IPS DF 6.9 (cell line): ENCODE data around the gene AVPI1.

Experiments used
- DNase-seq: peaks from one replicate; pipeline ENCODE4 v3.0.0-alpha.2; 2013; ENCODE audit warnings: low read depth, low spot score
- H3K27ac ChIP-seq: one replicate; pipeline ENCODE4 v1.5.1; 2013; ENCODE audit warnings: low read length, control low read depth
- H3K27me3 ChIP-seq: 2 replicates; pipeline ENCODE4 v1.6.1; 2013; ENCODE audit warnings: mild to moderate bottlenecking, low read length; ENCODE audit not compliant: control insufficient read depth, insufficient read depth
- H3K36me3 ChIP-seq: 2 replicates; pipeline ENCODE4 v1.6.1; 2013; ENCODE audit warnings: low read length; ENCODE audit not compliant: control insufficient read depth, insufficient read depth
- H3K4me1 ChIP-seq: 2 replicates; pipeline ENCODE4 v1.6.1; 2013; ENCODE audit warnings: low read length; ENCODE audit not compliant: control insufficient read depth, insufficient read depth
- H3K4me3 ChIP-seq: 2 replicates; pipeline ENCODE4 v1.5.1; 2013; ENCODE audit warnings: mild to moderate bottlenecking, low read length
- H3K9me3 ChIP-seq: 2 replicates; pipeline ENCODE4 v1.6.1; 2013; ENCODE audit warnings: low read length, inconsistent platforms; ENCODE audit not compliant: control insufficient read depth, insufficient read depth
- WGBS: extraction: QIAGEN DNeasy Blood & Tissue Kit; methylation state at CpG from one replicate; pipeline ENCODE4 v1.1.7; 2013; ENCODE audit warnings: mixed read lengths, missing lambda C conversion rate; ENCODE audit not compliant: insufficient read length, insufficient coverage; 5-methylcytosine and 5-hydroxymethylcytosine counted together

AVPI1 gene

GRCh38 chr10:97721871-97722780 is 35.1 kb upstream of the AVPI1 start:
- H3K27ac ChIP-seq: no peak overlapping the region
- WGBS: no CpG with 5 or more reads among the region's 12 CpGs
- H3K4me3 ChIP-seq: no peak overlapping the region
- no peaks in the 10 kb centered on the region for H3K27me3 ChIP-seq
- H3K4me1 ChIP-seq: peaks cover 4% of the 10 kb centered on the region
- H3K36me3 ChIP-seq: no peaks in the 10 kb centered on the region
- H3K9me3 ChIP-seq: no peaks in the 10 kb centered on the region
- DNase-seq: no peak

- no CpG with 5 or more reads among the region's 2 CpGs for WGBS
- DNase-seq: no peak
- no peaks in the 10 kb centered on the region for H3K9me3 ChIP-seq
- H3K4me1 ChIP-seq: peaks cover 6% of the 10 kb centered on the region
- H3K4me3 ChIP-seq: no peak overlapping the region
- no peaks in the 10 kb centered on the region for H3K27me3 ChIP-seq
- no peak overlapping the region for H3K27ac ChIP-seq
- no peaks in the 10 kb centered on the region for H3K36me3 ChIP-seq
These were observed 32.6 kb upstream of the AVPI1 start for GRCh38 chr10:97719602-97720001.

- no CpG with 5 or more reads among the region's 8 CpGs for WGBS
- Histone ChIP-seq H3K36me3 (no peaks in the 10 kb centered on the region), H3K27me3 (no peaks in the 10 kb centered on the region), H3K9me3 (no peaks in the 10 kb centered on the region), H3K4me1 (peaks cover 6% of the 10 kb centered on the region), H3K4me3 (no peak overlapping the region), H3K27ac (no peak overlapping the region)
- DNase-seq: no peak
These were observed 31.7 kb upstream of the AVPI1 start for GRCh38 chr10:97718659-97719142.

- no peaks in the 10 kb centered on the region for H3K9me3 ChIP-seq
- no peaks in the 10 kb centered on the region for H3K27me3 ChIP-seq
- no peaks in the 10 kb centered on the region for H3K36me3 ChIP-seq
- DNase-seq: no peak
- H3K4me1 ChIP-seq: peaks cover 6% of the 10 kb centered on the region
- no peak overlapping the region for H3K4me3 ChIP-seq
- H3K27ac ChIP-seq: no peak overlapping the region
- no CpG with 5 or more reads among the region's 6 CpGs for WGBS
These were observed 31.1 kb upstream of the AVPI1 start for GRCh38 chr10:97718178-97718577.

- Histone ChIP-seq H3K9me3 (no peaks in the 10 kb centered on the region), H3K36me3 (no peaks in the 10 kb centered on the region), H3K27ac (no peak overlapping the region), H3K4me1 (peaks cover 6% of the 10 kb centered on the region), H3K27me3 (no peaks in the 10 kb centered on the region), H3K4me3 (no peak overlapping the region)
- WGBS: no CpG with 5 or more reads among the region's 7 CpGs
- DNase-seq: no peak
These were observed 30.6 kb upstream of the AVPI1 start for GRCh38 chr10:97717627-97718026.

GRCh38 chr10:97715259-97715874 is 28.3 kb upstream of the AVPI1 start:
- Histone ChIP-seq H3K4me3 (peak overlapping the region; percentile 62; the same call in 1 of the 2 replicates), H3K4me1 (peaks cover 6% of the 10 kb centered on the region), H3K36me3 (no peaks in the 10 kb centered on the region), H3K27me3 (no peaks in the 10 kb centered on the region), H3K9me3 (no peaks in the 10 kb centered on the region), H3K27ac (no peak overlapping the region)
- no CpG with 5 or more reads among the region's 8 CpGs for WGBS
- DNase-seq: no peak

- Histone ChIP-seq H3K4me3 (peak overlapping the region; percentile 62), H3K4me1 (peaks cover 6% of the 10 kb centered on the region), H3K9me3 (no peaks in the 10 kb centered on the region), H3K27me3 (no peaks in the 10 kb centered on the region), H3K27ac (no peak overlapping the region), H3K36me3 (no peaks in the 10 kb centered on the region)
- no peak for DNase-seq
- no CpG with 5 or more reads among the region's 74 CpGs for WGBS
These were observed 27.6 kb upstream of the AVPI1 start for GRCh38 chr10:97714401-97715258.

GRCh38 chr10:97713826-97714400 is 26.9 kb upstream of the AVPI1 start:
- Histone ChIP-seq H3K27ac (no peak overlapping the region), H3K4me3 (peak overlapping the region; percentile 62), H3K9me3 (no peaks in the 10 kb centered on the region), H3K4me1 (peaks cover 8% of the 10 kb centered on the region), H3K36me3 (no peaks in the 10 kb centered on the region), H3K27me3 (no peaks in the 10 kb centered on the region)
- DNase-seq: no peak
- no CpG with 5 or more reads among the region's 69 CpGs for whole genome bisulfite sequencing

- DNase-seq: no peak
- peak within 1 kb of the TSS; percentile 62 for H3K4me3 ChIP-seq
- H3K4me1 ChIP-seq: peaks cover 5% of the 10 kb centered on the region
- no peak within 1 kb of the TSS for H3K27ac ChIP-seq
- H3K9me3 ChIP-seq: no peaks in the 10 kb centered on the region
- WGBS: no CpG with 5 or more reads among the region's 37 CpGs
- no peaks in the 10 kb centered on the region for H3K36me3 ChIP-seq
- H3K27me3 ChIP-seq: no peaks in the 10 kb centered on the region
These were observed 26.3 kb upstream of the AVPI1 start, which contains the start of gene MARVELD1 for GRCh38 chr10:97713339-97713825. Gene MARVELD1 (plus strand): TSS chr10:97713730. CDS start chr10:97713877, 147 bp downstream.
